ENCODE measurements around the gene MTHFD1L.

The MTHFD1L gene

GRCh38 chr6:150977281-150977680, 111.8 kb downstream of the MTHFD1L start:
- H3K27ac ChIP-seq, result no peak overlapping the region
- TF ChIP-seq, protein P1, sequence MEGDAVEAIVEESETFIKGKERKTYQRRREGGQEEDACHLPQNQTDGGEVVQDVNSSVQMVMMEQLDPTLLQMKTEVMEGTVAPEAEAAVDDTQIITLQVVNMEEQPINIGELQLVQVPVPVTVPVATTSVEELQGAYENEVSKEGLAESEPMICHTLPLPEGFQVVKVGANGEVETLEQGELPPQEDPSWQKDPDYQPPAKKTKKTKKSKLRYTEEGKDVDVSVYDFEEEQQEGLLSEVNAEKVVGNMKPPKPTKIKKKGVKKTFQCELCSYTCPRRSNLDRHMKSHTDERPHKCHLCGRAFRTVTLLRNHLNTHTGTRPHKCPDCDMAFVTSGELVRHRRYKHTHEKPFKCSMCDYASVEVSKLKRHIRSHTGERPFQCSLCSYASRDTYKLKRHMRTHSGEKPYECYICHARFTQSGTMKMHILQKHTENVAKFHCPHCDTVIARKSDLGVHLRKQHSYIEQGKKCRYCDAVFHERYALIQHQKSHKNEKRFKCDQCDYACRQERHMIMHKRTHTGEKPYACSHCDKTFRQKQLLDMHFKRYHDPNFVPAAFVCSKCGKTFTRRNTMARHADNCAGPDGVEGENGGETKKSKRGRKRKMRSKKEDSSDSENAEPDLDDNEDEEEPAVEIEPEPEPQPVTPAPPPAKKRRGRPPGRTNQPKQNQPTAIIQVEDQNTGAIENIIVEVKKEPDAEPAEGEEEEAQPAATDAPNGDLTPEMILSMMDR (conservative IDR thresholded peaks at IDR 0.05), result no peak
- TF ChIP-seq ZFX (IDR thresholded peaks at IDR 0.05), result no peak

DNA sequence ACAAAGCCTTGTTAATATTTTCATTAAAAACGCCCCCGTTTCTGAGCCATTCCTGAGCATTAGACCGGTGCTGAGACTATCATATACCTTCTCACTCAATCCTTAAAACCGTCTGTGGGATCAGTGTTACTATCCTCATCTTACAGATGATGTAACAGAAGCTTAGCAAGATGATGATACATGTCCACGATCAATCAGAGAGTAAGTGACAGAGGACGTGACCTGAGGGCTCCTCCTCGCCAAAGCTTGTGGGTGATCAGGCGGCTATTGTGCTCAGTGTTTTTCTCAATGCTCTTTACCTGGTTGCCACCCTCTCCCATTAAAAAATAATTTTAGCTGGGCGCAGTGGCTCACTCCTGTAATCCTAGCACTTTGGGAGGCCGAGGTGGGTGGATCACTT, 113.1 kb downstream of the MTHFD1L start:
- no peak overlapping the region for H3K27ac ChIP-seq
- TF ChIP-seq, protein P1 (conservative IDR thresholded peaks at IDR 0.05), result no peak
- no peak for TF ChIP-seq ZFX (IDR thresholded peaks at IDR 0.05)

- no peak overlapping the region for H3K27ac ChIP-seq
- TF ChIP-seq ZFX (IDR thresholded peaks at IDR 0.05), result no peak
- TF ChIP-seq, protein P1 (conservative IDR thresholded peaks at IDR 0.05), result no peak
Measured at GRCh38 chr6:150979826-150980350, 114.4 kb downstream of the MTHFD1L start.

DNA sequence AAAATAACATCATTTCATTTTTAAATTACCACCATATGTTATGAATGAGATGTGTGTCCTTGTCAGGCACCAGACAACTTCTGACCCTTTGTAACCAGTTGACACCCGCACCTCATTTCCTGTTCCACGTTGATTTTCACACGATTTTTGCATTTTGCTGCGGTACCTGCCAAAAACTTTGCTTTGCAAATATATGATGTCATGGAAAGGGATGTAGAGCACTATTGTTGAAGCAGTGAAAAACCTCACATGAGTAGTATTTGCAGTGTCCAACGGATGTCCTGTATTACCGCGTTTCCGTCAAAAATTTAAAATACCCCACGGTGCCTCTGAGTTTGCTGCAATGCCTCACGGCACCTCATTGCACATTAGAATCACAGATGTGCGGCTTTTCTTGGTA, 115.6 kb downstream of the MTHFD1L start:
- no peak overlapping the region for H3K27ac ChIP-seq
- TF ChIP-seq, protein P1 (conservative IDR thresholded peaks at IDR 0.05), result no peak
- TF ChIP-seq ZFX (IDR thresholded peaks at IDR 0.05), result no peak

- no peak for TF ChIP-seq ZFX (IDR thresholded peaks at IDR 0.05)
- TF ChIP-seq, protein P1 (conservative IDR thresholded peaks at IDR 0.05), result no peak
- H3K27ac ChIP-seq, result no peak overlapping the region
Measured at GRCh38 chr6:150981669-150982068, 116.2 kb downstream of the MTHFD1L start.

- TF ChIP-seq, protein P1 (conservative IDR thresholded peaks at IDR 0.05), result no peak
- no peak for TF ChIP-seq ZFX (IDR thresholded peaks at IDR 0.05)
- no peak overlapping the region for H3K27ac ChIP-seq
Measured at GRCh38 chr6:150987371-150987828, 121.9 kb downstream of the MTHFD1L start.

DNA sequence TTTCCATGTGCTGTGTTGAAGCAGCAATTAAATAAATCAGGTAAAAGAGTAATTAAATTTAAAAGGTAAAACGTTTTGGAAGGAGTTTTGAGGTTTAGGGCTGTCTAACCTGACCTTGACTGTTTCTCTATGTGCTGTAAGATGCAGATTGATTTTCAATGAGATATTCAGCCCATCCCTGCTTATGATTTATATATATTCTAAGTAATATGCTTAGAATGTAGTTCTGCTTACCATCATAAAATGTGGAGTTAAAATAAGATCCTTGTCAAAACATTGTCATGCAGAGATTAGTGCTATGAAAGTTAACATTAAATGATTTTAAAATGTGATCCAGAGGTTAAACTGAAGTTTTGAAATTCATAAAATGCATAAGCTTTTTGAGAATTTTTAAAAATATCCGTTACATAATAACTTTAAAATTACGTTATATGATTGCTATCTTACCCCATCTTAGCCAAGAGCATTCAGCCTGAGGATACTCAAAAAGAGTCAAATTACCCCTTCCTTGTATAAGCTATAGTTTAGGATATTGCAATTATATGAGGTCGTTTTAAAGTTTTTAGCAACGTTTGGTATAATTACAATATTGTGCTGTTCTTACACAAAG, 122.5 kb downstream of the MTHFD1L start:
- TF ChIP-seq, protein P1 (conservative IDR thresholded peaks at IDR 0.05), result no peak
- no peak for TF ChIP-seq ZFX (IDR thresholded peaks at IDR 0.05)
- no peak overlapping the region for H3K27ac ChIP-seq

Data from C4-2B (cell line).